Measurements from ENCODE around the gene LCT. TPM values are rescaled to one million over a fixed set of nuclear protein-coding genes. Genes with fewer than 3 reads are reported as not detected.

The LCT gene
- total RNA-seq, 1 donor from 2014 or later = not detected

- DNase-seq = no peak
Observed at GRCh38 chr2:135838502-135838901, 1.5 kb upstream of the LCT start.

GRCh38 chr2:135832891-135833290 is 4.1 kb downstream of the LCT start:
- H3K27ac ChIP-seq (replicated peaks) = no peak overlapping the region
- no peaks in the 10 kb centered on the region for H3K4me1 ChIP-seq
- TF ChIP-seq CTCF (IDR thresholded peaks at IDR 0.05; ENCODE audit: borderline replicate concordance) = no peak
- H3K27me3 ChIP-seq (ENCODE audit: low read depth) = no peaks in the 10 kb centered on the region
- DNase-seq = no peak
- H3K4me3 ChIP-seq = no peak overlapping the region
- no peaks in the 10 kb centered on the region for H3K9me3 ChIP-seq (replicated peaks)
- intact Hi-C loops (cut with micrococcal nuclease) = no loop called here
- no peaks in the 10 kb centered on the region for H3K36me3 ChIP-seq

More at GRCh38 chr2:135838502-135838901, 1.5 kb upstream of the LCT start:
- no peaks in the 10 kb centered on the region for H3K9me3 ChIP-seq (replicated peaks)
- H3K27me3 ChIP-seq (ENCODE audit: low read depth) = no peaks in the 10 kb centered on the region
- TF ChIP-seq CTCF (IDR thresholded peaks at IDR 0.05; ENCODE audit: borderline replicate concordance) = no peak
- no peak overlapping the region for H3K27ac ChIP-seq (replicated peaks)
- intact Hi-C loops (cut with micrococcal nuclease) = no loop called here
- peaks cover 25% of the 10 kb centered on the region for H3K4me1 ChIP-seq
- H3K36me3 ChIP-seq = peaks cover 4% of the 10 kb centered on the region
- no peak overlapping the region for H3K4me3 ChIP-seq

GRCh38 chr2:135831180-135831812 is 5.7 kb downstream of the LCT start:
- intact Hi-C loops (cut with micrococcal nuclease) = no loop called here
- H3K4me3 ChIP-seq = no peak overlapping the region
- no peaks in the 10 kb centered on the region for H3K27me3 ChIP-seq (ENCODE audit: low read depth)
- H3K9me3 ChIP-seq (replicated peaks) = no peaks in the 10 kb centered on the region
- no peaks in the 10 kb centered on the region for H3K4me1 ChIP-seq
- no peak for TF ChIP-seq CTCF (IDR thresholded peaks at IDR 0.05; ENCODE audit: borderline replicate concordance)
- no peaks in the 10 kb centered on the region for H3K36me3 ChIP-seq
- no peak for DNase-seq
- H3K27ac ChIP-seq (replicated peaks) = no peak overlapping the region

GRCh38 chr2:135829378-135830135 is 7.4 kb downstream of the LCT start:
- intact Hi-C loops (cut with micrococcal nuclease) = no loop called here
- Histone ChIP-seq H3K36me3 (no peaks in the 10 kb centered on the region), H3K4me3 (no peak overlapping the region), H3K9me3 (replicated peaks) (no peaks in the 10 kb centered on the region), H3K27ac (replicated peaks) (no peak overlapping the region), H3K4me1 (no peaks in the 10 kb centered on the region), H3K27me3 (ENCODE audit: low read depth) (no peaks in the 10 kb centered on the region)
- DNase-seq = no peak
- TF ChIP-seq CTCF (IDR thresholded peaks at IDR 0.05; ENCODE audit: borderline replicate concordance) = no peak

- H3K9me3 ChIP-seq (replicated peaks) = peaks cover 19% of the 10 kb centered on the region
- H3K4me1 ChIP-seq = no peaks in the 10 kb centered on the region
- TF ChIP-seq CTCF (IDR thresholded peaks at IDR 0.05; ENCODE audit: borderline replicate concordance) = no peak
- no peaks in the 10 kb centered on the region for H3K36me3 ChIP-seq
- no peak for DNase-seq
- no peak overlapping the region for H3K27ac ChIP-seq (replicated peaks)
- intact Hi-C loops (cut with micrococcal nuclease) = no loop called here
- no peak overlapping the region for H3K4me3 ChIP-seq
- no peaks in the 10 kb centered on the region for H3K27me3 ChIP-seq (ENCODE audit: low read depth)
Observed at GRCh38 chr2:135826544-135826943, 10.4 kb downstream of the LCT start.

Measured in left ventricle myocardium inferior (tissue), 1 donor.